ENCODE results near the gene NCBP2. TPM values are rescaled to one million over a fixed set of nuclear protein-coding genes. Genes with fewer than 3 reads are reported as not detected.

NCBP2 gene
- total RNA-seq, 1 experiment from 2014 or later, result 120 TPM

GRCh38 chr3:196901768-196902167, 40.6 kb downstream of the NCBP2 start:
- no peak overlapping the region for H4K5ac ChIP-seq (ENCODE audit: insufficient read length, low read depth, low read length)
- H4K20me1 ChIP-seq (ENCODE audit: control insufficient read depth, insufficient read depth, insufficient read length), result no peaks in the 10 kb centered on the region
- Mint-ChIP-seq H3K27ac (no peak overlapping the region), H3K36me3 (ENCODE audit: insufficient read depth in 1 of 3, low read depth in 3 of 3) (peaks cover 20 to 53% (median 46%) of the 10 kb centered on the region in 3 experiments; a peak in 6 of 7 replicates), H3K27me3 (ENCODE audit: low read depth) (no peaks in the 10 kb centered on the region), H3K4me3 (no peak overlapping the region), H3K4me1 (no peaks in the 10 kb centered on the region), H3K9me3 (no peaks in the 10 kb centered on the region)
- H2AFZ ChIP-seq (ENCODE audit: low read length), result no peak overlapping the region
- H3K79me2 ChIP-seq (ENCODE audit: insufficient read depth, low read length), result no peaks in the 10 kb centered on the region
- H3K9me3 ChIP-seq (ENCODE audit: control insufficient read depth, low read depth, low read length), result no peaks in the 10 kb centered on the region
- H3K9ac ChIP-seq (ENCODE audit: extremely low read depth, insufficient read length, low read length), result no peak overlapping the region
- H3K27me3 ChIP-seq (ENCODE audit: insufficient read depth, low read length), result no peaks in the 10 kb centered on the region
- H3K4me1 ChIP-seq (ENCODE audit: insufficient read depth, low read length), result no peaks in the 10 kb centered on the region
- no peak overlapping the region for H3K27ac ChIP-seq (ENCODE audit: insufficient read length, low read depth, low read length)
- H4K91ac ChIP-seq (ENCODE audit: insufficient read length, low read depth, low read length), result no peak overlapping the region
- no peaks in the 10 kb centered on the region for H3K23me2 ChIP-seq (ENCODE audit: insufficient read length, low read depth, low read length, poor library complexity, severe bottlenecking)
- DNase-seq, result no peak
- H3K18ac ChIP-seq (ENCODE audit: insufficient read length, low read depth, low read length), result no peak overlapping the region
- no peak overlapping the region for H3K4ac ChIP-seq (ENCODE audit: low read depth, low read length)
- H2BK20ac ChIP-seq (ENCODE audit: low read depth, low read length, poor library complexity, severe bottlenecking), result no peak overlapping the region
- no peak for TF ChIP-seq CTCF (conservative IDR thresholded peaks at IDR 0.05)
- no peak overlapping the region for H2BK5ac ChIP-seq (ENCODE audit: insufficient read length, low read length)
- H4K8ac ChIP-seq (replicated peaks; ENCODE audit: insufficient read length, low read depth, low read length), result no peak overlapping the region
- no peak overlapping the region for H2AK5ac ChIP-seq (ENCODE audit: insufficient read length, low read length)
- no peak overlapping the region for H3T11ph ChIP-seq (ENCODE audit: low read length)
- no peak overlapping the region for H3K14ac ChIP-seq (ENCODE audit: insufficient read depth, low read length)
- H3K4me2 ChIP-seq (ENCODE audit: insufficient read depth, insufficient read length, low read length), result no peak overlapping the region
- WGBS (ENCODE audit: extremely low coverage, insufficient read length, low lambda C conversion rate), result no CpG with 5 or more reads among the region's 1 CpG
- no peak overlapping the region for H2BK120ac ChIP-seq (ENCODE audit: low read depth, low read length, poor library complexity, severe bottlenecking)
- H2BK12ac ChIP-seq (ENCODE audit: insufficient read length, low read depth, low read length), result no peak overlapping the region
- H2BK15ac ChIP-seq (ENCODE audit: low read depth, low read length), result no peak overlapping the region
- H3K56ac ChIP-seq (ENCODE audit: insufficient read length, low read depth, low read length), result no peak overlapping the region
- H3K23ac ChIP-seq (ENCODE audit: insufficient read length, low read depth, low read length), result no peak overlapping the region
- no peaks in the 10 kb centered on the region for H3K79me1 ChIP-seq (ENCODE audit: insufficient read depth, low read depth, low read length, poor library complexity, severe bottlenecking)
